HL-60 (cell line): ENCODE data around the gene GAK.
"Not testable (repeated sequence)": the region's sequence is repeated elsewhere in the genome, so short reads cannot be mapped to it uniquely, and the experiment has no call there.

Experiments used
- DNase-seq, 2 experiments: peaks; one replicate each; pipeline ENCODE4 v3.0.0-alpha.2; 2010 to 2020; ENCODE audit warnings: low read depth in 1 of 2, low spot score in 1 of 2
- H3K27ac ChIP-seq: fragments of 250-450 bp; sonication (Bioruptor Pico); replicated peaks from 2 replicates; pipeline ENCODE4 v1.5.1; 2020; ENCODE audit warnings: mild to moderate bottlenecking, moderate library complexity
- H3K27me3 ChIP-seq: fragments of 250-450 bp; sonication (Bioruptor Pico); 2 replicates; pipeline ENCODE4 v1.5.1; 2021; ENCODE audit warnings: mild to moderate bottlenecking, moderate library complexity; ENCODE audit not compliant: insufficient read depth, poor library complexity, severe bottlenecking
- H3K4me3 ChIP-seq: replicated peaks from 2 replicates; pipeline ENCODE4 v1.5.1; 2011; ENCODE audit warnings: mild to moderate bottlenecking, control low read depth, low read length; ENCODE audit not compliant: insufficient read depth
- GABPA ChIP-seq: IDR thresholded peaks from 2 replicates; pipeline ENCODE4 v1.6.1; 2012; ENCODE audit warnings: low read depth
- POLR2AphosphoS5 ChIP-seq: IDR thresholded peaks from 2 replicates; pipeline ENCODE4 v1.6.1; 2012; ENCODE audit warnings: low read depth
- SPI1 ChIP-seq: IDR thresholded peaks from 2 replicates; pipeline ENCODE4 v1.6.1; 2012; ENCODE audit warnings: low read depth, mild to moderate bottlenecking, borderline replicate concordance
- TF ChIP-seq, protein P1 (sequence below): IDR thresholded peaks from 2 replicates; pipeline ENCODE4 v1.6.1; 2012; ENCODE audit warnings: low read depth; ENCODE audit not compliant: insufficient replicate concordance
- TF ChIP-seq, protein P2 (sequence below): IDR thresholded peaks from one replicate; pipeline ENCODE4 v1.5.1; 2011; ENCODE audit warnings: low read length, control low read depth, inconsistent platforms; ENCODE audit not compliant: insufficient read depth

Gene GAK

DNA sequence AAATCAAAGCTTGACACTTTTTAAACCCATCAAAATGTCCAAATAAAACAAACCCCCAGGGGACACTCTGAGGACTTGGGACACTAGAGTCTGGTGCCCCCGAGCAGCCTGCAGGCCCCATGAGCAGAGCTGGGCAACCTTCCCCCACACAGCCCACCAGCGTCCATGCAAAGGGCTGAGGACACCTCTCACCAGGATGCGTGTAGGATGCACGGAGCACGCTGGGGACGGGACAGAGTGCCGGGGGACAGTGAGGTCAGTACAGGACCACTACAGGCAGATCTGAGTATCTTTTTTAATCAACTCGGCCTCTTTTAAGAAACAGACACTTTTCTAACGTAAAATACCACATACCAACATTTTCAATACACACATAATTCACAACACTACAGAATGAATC is 6.9 kb downstream of the GAK start:
- Histone ChIP-seq H3K27me3 (no peaks in the 10 kb centered on the region), H3K27ac (no peak overlapping the region), H3K4me3 (no peak overlapping the region)
- no peak for DNase-seq
- TF ChIP-seq, protein P1, sequence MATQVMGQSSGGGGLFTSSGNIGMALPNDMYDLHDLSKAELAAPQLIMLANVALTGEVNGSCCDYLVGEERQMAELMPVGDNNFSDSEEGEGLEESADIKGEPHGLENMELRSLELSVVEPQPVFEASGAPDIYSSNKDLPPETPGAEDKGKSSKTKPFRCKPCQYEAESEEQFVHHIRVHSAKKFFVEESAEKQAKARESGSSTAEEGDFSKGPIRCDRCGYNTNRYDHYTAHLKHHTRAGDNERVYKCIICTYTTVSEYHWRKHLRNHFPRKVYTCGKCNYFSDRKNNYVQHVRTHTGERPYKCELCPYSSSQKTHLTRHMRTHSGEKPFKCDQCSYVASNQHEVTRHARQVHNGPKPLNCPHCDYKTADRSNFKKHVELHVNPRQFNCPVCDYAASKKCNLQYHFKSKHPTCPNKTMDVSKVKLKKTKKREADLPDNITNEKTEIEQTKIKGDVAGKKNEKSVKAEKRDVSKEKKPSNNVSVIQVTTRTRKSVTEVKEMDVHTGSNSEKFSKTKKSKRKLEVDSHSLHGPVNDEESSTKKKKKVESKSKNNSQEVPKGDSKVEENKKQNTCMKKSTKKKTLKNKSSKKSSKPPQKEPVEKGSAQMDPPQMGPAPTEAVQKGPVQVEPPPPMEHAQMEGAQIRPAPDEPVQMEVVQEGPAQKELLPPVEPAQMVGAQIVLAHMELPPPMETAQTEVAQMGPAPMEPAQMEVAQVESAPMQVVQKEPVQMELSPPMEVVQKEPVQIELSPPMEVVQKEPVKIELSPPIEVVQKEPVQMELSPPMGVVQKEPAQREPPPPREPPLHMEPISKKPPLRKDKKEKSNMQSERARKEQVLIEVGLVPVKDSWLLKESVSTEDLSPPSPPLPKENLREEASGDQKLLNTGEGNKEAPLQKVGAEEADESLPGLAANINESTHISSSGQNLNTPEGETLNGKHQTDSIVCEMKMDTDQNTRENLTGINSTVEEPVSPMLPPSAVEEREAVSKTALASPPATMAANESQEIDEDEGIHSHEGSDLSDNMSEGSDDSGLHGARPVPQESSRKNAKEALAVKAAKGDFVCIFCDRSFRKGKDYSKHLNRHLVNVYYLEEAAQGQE, result no peak
- no peak for TF ChIP-seq GABPA
- TF ChIP-seq, protein P2, sequence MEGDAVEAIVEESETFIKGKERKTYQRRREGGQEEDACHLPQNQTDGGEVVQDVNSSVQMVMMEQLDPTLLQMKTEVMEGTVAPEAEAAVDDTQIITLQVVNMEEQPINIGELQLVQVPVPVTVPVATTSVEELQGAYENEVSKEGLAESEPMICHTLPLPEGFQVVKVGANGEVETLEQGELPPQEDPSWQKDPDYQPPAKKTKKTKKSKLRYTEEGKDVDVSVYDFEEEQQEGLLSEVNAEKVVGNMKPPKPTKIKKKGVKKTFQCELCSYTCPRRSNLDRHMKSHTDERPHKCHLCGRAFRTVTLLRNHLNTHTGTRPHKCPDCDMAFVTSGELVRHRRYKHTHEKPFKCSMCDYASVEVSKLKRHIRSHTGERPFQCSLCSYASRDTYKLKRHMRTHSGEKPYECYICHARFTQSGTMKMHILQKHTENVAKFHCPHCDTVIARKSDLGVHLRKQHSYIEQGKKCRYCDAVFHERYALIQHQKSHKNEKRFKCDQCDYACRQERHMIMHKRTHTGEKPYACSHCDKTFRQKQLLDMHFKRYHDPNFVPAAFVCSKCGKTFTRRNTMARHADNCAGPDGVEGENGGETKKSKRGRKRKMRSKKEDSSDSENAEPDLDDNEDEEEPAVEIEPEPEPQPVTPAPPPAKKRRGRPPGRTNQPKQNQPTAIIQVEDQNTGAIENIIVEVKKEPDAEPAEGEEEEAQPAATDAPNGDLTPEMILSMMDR, result no peak
- TF ChIP-seq SPI1, result no peak

DNA sequence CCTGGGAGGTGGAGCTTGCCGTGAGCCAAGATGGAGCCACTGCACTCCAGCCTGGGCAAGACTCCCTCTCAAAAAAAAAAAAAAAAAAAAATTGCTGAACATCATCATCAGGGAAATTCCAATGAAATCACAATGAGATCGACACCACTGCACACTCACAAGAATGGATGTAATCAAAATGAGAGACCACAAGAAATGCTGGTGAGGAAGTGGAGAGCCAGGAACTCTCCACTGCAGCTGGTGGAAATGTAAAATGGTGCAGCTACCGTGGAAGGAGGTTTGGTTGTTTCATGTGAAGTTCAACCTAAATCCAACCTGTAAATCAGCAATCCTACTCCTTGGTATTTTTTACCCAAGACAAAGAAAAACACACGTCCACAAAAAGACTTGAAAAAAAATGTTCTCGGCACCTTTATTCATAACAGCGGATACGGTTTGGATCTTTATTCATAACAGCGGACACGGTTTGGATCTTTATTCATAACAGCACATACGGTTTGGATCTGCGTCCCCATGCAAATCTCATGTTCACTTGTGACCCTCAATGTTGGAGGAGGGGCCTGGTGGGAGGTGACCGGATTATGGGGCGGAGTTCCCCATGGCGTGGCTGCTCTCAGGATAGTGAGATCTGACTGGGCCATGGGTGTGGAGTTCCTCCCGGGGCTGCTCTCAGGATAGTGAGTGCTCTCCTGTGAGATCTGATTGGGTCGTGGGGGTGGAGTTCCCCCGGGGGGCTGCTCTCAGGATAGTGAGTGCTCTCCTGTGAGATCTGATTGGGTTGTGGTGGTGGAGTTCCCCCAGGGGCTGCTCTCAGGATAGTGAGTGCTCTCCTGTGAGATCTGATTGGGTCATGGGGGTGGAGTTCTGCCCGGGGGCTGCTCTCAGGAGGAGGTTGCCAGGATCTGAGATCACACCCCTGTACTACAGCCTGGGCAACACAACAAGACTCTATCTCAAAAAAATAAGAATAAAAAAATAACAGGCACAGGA is 7.7 kb downstream of the GAK start:
- Histone ChIP-seq H3K4me3 (no peak overlapping the region), H3K27me3 (no peaks in the 10 kb centered on the region), H3K27ac (no peak overlapping the region)
- no peak for DNase-seq
- TF ChIP-seq SPI1, result peak; percentile 63; the same call in 1 of the 2 replicates
- TF ChIP-seq, protein P2, result no peak
- TF ChIP-seq, protein P1, result no peak

DNA sequence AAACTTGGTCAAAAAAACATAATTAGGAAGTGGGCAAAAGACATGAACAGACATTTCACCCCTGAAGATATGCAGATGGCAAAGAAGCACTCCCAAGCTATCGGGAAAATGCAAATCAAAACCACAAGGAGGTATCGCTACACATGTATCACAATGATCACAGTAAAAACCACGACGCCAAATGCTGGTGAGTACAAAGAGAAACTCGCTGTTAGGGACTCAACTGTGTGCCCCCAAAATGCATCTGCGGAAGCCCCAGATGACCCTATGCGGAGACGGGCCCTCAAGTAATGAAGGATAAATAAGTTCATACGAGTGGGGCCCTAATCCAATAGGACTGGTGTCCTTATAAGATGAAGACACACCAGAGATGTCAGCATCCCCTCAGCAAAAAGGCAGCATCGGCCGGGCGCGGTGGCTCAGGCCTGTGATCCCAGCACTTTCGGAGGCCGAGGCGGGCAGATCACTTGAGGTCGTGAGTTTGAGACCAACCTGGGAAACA is 10.2 kb downstream of the GAK start:
- Histone ChIP-seq H3K4me3 (no peak overlapping the region), H3K27me3 (no peaks in the 10 kb centered on the region), H3K27ac (no peak overlapping the region)
- TF ChIP-seq SPI1, result no peak
- TF ChIP-seq, protein P1, result no peak
- no peak for TF ChIP-seq POLR2AphosphoS5
- TF ChIP-seq, protein P2, result no peak
- no peak for TF ChIP-seq GABPA
- no peak for DNase-seq

DNA sequence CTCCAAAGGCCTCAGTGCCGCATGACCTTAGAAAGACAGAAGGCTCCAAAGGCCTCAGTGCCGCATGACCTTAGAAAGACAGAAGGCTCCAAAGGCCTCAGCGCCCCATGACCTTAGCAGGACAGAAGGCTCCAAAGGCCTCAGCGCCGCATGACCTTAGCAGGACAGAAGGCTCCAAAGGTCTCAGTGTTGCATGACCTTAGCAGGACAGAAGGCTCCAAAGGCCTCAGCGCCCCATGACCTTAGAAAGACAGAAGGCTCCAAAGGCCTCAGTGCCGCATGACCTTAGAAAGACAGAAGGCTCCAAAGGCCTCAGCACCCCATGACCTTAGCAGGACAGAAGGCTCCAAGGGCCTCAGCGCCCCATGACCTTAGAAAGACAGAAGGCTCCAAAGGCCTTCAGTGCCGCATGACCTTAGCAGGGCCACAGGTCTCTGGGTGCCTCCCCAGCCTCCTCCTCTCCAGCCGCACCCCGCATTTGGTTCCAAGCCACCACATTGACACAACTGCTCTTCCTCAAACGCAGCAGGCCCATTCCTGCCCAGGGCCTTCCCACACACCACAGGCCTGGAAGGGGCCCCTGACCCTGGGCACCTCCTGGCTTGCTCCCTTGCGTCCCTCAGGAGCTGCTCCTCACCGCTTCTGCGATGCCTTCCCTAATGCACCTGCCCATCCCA is 13.0 kb downstream of the GAK start:
- H3K4me3 ChIP-seq, H3K27me3 ChIP-seq, DNase-seq, H3K27ac ChIP-seq: not testable (repeated sequence)

DNA sequence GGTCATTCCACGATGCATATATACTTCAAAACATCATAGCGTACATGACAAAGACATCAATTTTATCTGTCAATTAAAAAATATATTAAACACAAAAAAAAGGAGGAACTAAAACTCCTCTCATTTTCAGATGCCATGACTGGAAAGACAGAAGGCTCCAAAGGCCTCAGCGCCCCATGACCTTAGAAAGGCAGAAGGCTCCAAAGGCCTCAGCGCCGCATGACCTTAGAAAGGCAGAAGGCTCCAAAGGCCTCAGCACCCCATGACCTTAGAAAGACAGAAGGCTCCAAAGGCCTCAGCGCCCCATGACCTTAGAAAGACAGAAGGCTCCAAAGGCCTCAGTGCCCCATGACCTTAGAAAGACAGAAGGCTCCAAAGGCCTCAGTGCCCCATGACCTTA is 13.5 kb downstream of the GAK start:
- not testable (repeated sequence) for H3K4me3 ChIP-seq, H3K27me3 ChIP-seq, H3K27ac ChIP-seq, DNase-seq
